HG03064 (cell line): ENCODE measurements around the gene JAK1.
A peak's percentile ranks its signal among the peaks of the same experiment; 100 is the strongest.

ENCODE experiments used
- ATAC-seq: cut with Tn5 transposase; IDR thresholded peaks from one replicate; pipeline ENCODE4 v1.9.1; 2021; ENCODE audit warnings: low read depth; ENCODE audit not compliant: unreplicated experiment

JAK1 gene

GRCh38 chr1:64894438-64895196, 71.7 kb downstream of the JAK1 start:
- ATAC-seq, result no peak

GRCh38 chr1:64893921-64894320, 72.4 kb downstream of the JAK1 start:
- no peak for ATAC-seq

- no peak for ATAC-seq
Observed at GRCh38 chr1:64892576-64893573, 73.5 kb downstream of the JAK1 start.

- no peak for ATAC-seq
Observed at GRCh38 chr1:64891448-64891825, 74.9 kb downstream of the JAK1 start.

GRCh38 chr1:64890699-64891447, 75.5 kb downstream of the JAK1 start:
- no peak for ATAC-seq

- ATAC-seq, result no peak
Observed at GRCh38 chr1:64887689-64888217, 78.6 kb downstream of the JAK1 start.

- no peak for ATAC-seq
Observed at GRCh38 chr1:64886877-64887276, 79.5 kb downstream of the JAK1 start.

GRCh38 chr1:64885648-64886047, 80.7 kb downstream of the JAK1 start:
- no peak for ATAC-seq

GRCh38 chr1:64884261-64885040, 81.9 kb downstream of the JAK1 start:
- no peak for ATAC-seq

GRCh38 chr1:64882574-64883255, 83.6 kb downstream of the JAK1 start:
- peak; percentile 88 for ATAC-seq

GRCh38 chr1:64881281-64881680, 85.1 kb downstream of the JAK1 start:
- ATAC-seq, result no peak

GRCh38 chr1:64880449-64880848, 85.9 kb downstream of the JAK1 start:
- ATAC-seq, result no peak

GRCh38 chr1:64878931-64879611, 87.3 kb downstream of the JAK1 start:
- ATAC-seq, result no peak

- no peak for ATAC-seq
Observed at GRCh38 chr1:64878090-64878489, 88.3 kb downstream of the JAK1 start.

- no peak for ATAC-seq
Observed at GRCh38 chr1:64877598-64877997, 88.8 kb downstream of the JAK1 start.

- no peak for ATAC-seq
Observed at GRCh38 chr1:64877151-64877550, 89.2 kb downstream of the JAK1 start.

- ATAC-seq, result no peak
Observed at GRCh38 chr1:64875606-64876005, 90.7 kb downstream of the JAK1 start.

GRCh38 chr1:64875101-64875500, 91.2 kb downstream of the JAK1 start:
- no peak for ATAC-seq

GRCh38 chr1:64874666-64875065, 91.7 kb downstream of the JAK1 start:
- no peak for ATAC-seq
